Colonic mucosa (tissue), 4 donors: ENCODE data around the gene TGM4. TPM values are rescaled to one million over a fixed set of nuclear protein-coding genes. Genes with fewer than 3 reads are reported as not detected.

ENCODE experiments used
- DNase-seq: peaks from one replicate; pipeline ENCODE4 v3.0.0-alpha.2; 2020
- H3K27ac ChIP-seq: fragments of 200-600 bp; one replicate; pipeline ENCODE4 v1.8.0; 2021
- H3K27me3 ChIP-seq: fragments of 200-600 bp; one replicate; pipeline ENCODE4 v1.8.0; 2021
- H3K36me3 ChIP-seq: fragments of 200-600 bp; one replicate; pipeline ENCODE4 v1.8.0; 2021
- H3K4me1 ChIP-seq: fragments of 200-600 bp; one replicate; pipeline ENCODE4 v1.8.0; 2021; ENCODE audit warnings: mild to moderate bottlenecking
- H3K4me3 ChIP-seq: fragments of 200-600 bp; one replicate; pipeline ENCODE4 v1.8.0; 2021
- H3K9ac ChIP-seq, 2 donors: one replicate each; pipeline ENCODE4 v1.7.0; 2013; ENCODE audit warnings: control low read depth in 2 of 2, low read depth in 2 of 2, low read length in 2 of 2
- H3K9me3 ChIP-seq: fragments of 200-600 bp; one replicate; pipeline ENCODE4 v1.8.0; 2021
- CTCF ChIP-seq: fragments of 200-600 bp; IDR thresholded peaks from one replicate; pipeline ENCODE4 v1.8.0; 2022; ENCODE audit warnings: antibody characterized with exemption, mild to moderate bottlenecking
- intact Hi-C: fragments of 100-400 bp; cut with DNase I; formaldehyde crosslinking; loops from one replicate; pipeline ENCODE4 v1.14.1; 2022
- total RNA-seq, 2 donors: library from RNA; stranded (reverse); fragmentation: NEBNext Ultra II Directional in 1 of 2; extraction: Animal tissue kit (Norgen Biotek cat#: 25700) in 1 of 2; gene quantifications; one replicate each; pipeline ENCODE4 v1.2.1, GENCODE V29; 2021
- donor health status: healthy.
- donor health status: DM: no; HTN: no; CAD: no.
- donor health status: DM: no; HTN: no; CAD: no.

TGM4 gene
- total RNA-seq, 2 donors from 2014 or later, result not detected

DNA sequence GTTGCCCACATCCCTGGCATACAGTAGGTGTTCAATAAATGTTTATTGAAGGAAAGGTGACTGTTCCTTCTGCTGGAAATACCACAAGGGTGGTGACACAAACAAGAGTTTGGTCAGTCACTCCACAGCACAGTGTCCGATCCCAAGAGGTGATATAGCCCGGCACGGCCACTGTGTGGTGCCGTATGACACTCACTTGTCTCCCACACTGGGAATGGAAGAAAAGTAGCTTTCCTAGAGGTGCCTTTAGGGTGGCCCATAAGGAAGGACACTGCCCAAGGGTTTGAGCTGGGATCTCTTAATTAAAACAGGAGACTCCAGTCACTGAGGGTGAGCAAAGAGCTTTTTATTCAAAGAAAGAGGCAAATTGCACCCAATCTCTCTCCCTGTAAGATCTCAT lies 40.5 kb downstream of the TGM4 start:
- no peaks in the 10 kb centered on the region for H3K4me1 ChIP-seq
- H3K36me3 ChIP-seq, result no peaks in the 10 kb centered on the region
- TF ChIP-seq CTCF, result peak; percentile 23
- intact Hi-C loops, result loop anchor here (5.0 kb wide), 2 partner anchors 383 to 593 kb away; no protein-coding TSS in a partner anchor
- no peaks in the 10 kb centered on the region for H3K9me3 ChIP-seq
- H3K27ac ChIP-seq, result no peak overlapping the region
- H3K4me3 ChIP-seq, result no peak overlapping the region
- DNase-seq, result no peak
- H3K27me3 ChIP-seq, result no peaks in the 10 kb centered on the region
- H3K9ac ChIP-seq, result no peak overlapping the region

DNA sequence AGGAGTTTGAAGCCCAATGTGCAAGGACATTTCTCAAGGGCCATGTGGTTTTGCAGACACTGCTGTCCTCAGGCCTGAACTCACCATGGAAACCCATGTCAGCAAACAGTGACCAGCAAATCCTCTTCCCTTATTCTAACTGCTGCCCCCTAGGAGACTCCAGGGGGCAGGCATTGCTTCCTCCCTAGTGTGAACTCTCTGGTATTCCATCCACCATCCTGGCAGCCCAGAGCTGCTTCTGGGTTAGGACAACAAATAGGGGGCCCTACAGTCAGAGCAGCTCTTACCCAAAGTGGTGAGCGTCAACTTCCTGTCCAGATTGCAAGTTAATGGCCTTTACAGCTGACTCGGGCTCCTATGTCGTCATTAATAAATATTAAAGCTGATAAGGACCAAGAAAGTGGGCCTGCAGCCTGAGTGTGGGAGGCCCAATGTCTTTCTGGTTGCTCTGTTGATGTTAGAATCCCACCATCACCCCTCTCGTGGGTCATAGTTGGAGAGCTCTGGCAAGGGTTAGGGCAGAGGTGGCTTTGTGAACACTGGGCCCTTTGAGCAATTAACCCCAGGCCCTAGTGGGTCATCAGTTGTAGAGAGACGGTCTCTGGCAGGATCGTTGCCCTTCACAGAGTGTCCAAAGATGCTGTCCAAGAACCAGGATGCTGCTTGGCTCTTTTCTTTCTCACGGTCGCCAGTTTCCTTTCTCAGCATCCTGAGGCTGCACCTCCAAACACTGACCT lies 41.5 kb downstream of the TGM4 start:
- Histone ChIP-seq H3K27ac (no peak overlapping the region), H3K36me3 (no peaks in the 10 kb centered on the region), H3K27me3 (no peaks in the 10 kb centered on the region), H3K4me3 (no peak overlapping the region), H3K9ac (no peak overlapping the region), H3K4me1 (no peaks in the 10 kb centered on the region), H3K9me3 (no peaks in the 10 kb centered on the region)
- intact Hi-C loops, result loop anchor here (5.0 kb wide), 1 partner anchor 594 kb away; no protein-coding TSS in a partner anchor
- TF ChIP-seq CTCF, result no peak
- DNase-seq, result no peak

DNA sequence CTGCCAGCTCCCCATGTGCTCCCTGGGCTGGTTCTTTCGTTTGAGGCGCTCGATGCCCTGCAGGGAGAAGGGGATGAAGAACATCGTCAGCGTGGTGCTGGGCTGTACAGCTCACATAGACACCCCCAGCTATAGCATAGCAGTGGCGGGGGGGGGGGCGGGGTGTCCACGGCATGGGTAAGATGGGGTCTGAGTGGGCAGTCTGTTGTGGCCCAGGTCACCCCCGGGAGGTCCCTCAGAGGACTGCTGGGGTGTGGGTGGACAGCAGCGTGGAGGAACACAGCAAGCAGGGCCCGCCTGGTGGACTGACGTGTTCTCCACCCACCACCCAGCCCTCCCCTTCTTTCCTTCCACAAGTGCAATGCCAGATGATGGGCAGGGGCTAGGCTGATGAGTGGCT lies 43.7 kb downstream of the TGM4 start:
- Histone ChIP-seq H3K4me3 (no peak overlapping the region), H3K4me1 (no peaks in the 10 kb centered on the region), H3K9ac (no peak overlapping the region), H3K9me3 (no peaks in the 10 kb centered on the region), H3K27ac (no peak overlapping the region), H3K27me3 (no peaks in the 10 kb centered on the region), H3K36me3 (no peaks in the 10 kb centered on the region)
- no peak for TF ChIP-seq CTCF
- intact Hi-C loops, result loop anchor here (5.0 kb wide), 1 partner anchor 596 kb away; no protein-coding TSS in a partner anchor
- DNase-seq, result no peak

- intact Hi-C loops, result loop anchor here (5.0 kb wide), 1 partner anchor 596 kb away; no protein-coding TSS in a partner anchor
- H3K36me3 ChIP-seq, result no peaks in the 10 kb centered on the region
Observed at GRCh38 chr3:44918581-44918980, 44.2 kb downstream of the TGM4 start.

DNA sequence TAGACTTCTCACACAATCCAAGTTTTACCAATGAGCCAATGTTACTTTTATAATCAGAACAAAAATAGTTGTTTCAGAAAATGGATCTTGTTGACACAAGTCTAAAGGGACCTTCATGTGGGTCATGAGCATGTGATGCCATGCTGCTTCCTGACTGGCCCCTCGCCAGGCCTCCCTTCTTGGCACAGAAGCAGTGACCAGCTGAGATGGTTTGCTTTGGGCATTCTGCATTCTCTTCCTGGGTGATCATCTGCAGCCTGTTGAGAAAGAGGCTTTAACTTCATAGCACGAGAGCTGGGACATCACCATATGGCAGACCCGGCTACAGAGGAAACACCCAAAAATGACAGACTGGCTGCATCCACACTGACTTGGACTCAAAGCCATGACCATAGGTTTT lies 45.7 kb downstream of the TGM4 start:
- Histone ChIP-seq H3K4me3 (no peak overlapping the region), H3K9me3 (no peaks in the 10 kb centered on the region), H3K27me3 (no peaks in the 10 kb centered on the region), H3K9ac (no peak overlapping the region), H3K4me1 (no peaks in the 10 kb centered on the region), H3K27ac (no peak overlapping the region), H3K36me3 (no peaks in the 10 kb centered on the region)
- DNase-seq, result no peak
- TF ChIP-seq CTCF, result no peak
- intact Hi-C loops, result no loop called here

More at GRCh38 chr3:44918581-44918980, 44.2 kb downstream of the TGM4 start:
- no peaks in the 10 kb centered on the region for H3K9me3 ChIP-seq
- H3K27ac ChIP-seq, result no peak overlapping the region
- no peaks in the 10 kb centered on the region for H3K27me3 ChIP-seq
- no peaks in the 10 kb centered on the region for H3K4me1 ChIP-seq
- no peak overlapping the region for H3K9ac ChIP-seq
- no peak for DNase-seq
- H3K4me3 ChIP-seq, result no peak overlapping the region
- TF ChIP-seq CTCF, result no peak
